C1 segment of cervical spinal cord (tissue), 14 donors: ENCODE results near the gene MTCL1.
A peak's percentile ranks its signal among the peaks of the same experiment; 100 is the strongest.

Experiments used
- DNase-seq, 14 donors: peaks; one replicate each; lab custom pipeline; 2025; lab: John Stamatoyannopoulos, UW

The MTCL1 gene

GRCh38 chr18:8807488-8807805, 102.1 kb downstream of the MTCL1 start:
- no peak for DNase-seq

DNA sequence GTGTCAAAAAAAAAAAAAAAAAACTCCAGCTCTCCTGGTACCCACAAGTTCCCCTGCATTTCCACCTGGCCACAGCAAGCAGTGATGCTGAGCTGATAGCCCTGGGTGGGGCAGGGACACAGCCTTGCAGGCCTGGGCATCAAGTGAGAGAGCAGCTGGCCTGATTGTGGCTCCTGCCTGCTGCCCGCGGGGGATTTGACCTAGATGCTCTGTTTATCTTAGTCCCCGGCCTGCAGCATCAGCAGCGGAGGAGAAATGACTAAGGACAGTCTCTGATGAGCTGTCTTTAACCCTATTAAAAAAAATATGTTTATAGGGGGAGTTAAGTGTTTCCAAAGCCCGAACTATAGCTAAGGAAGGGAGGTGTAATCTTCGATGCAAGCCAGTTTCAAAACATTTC, 102.6 kb downstream of the MTCL1 start:
- peak in 1 of 14 donors; percentile 91 for DNase-seq

- DNase-seq = peak in 1 of 14 donors; percentile 74
Measured at GRCh38 chr18:8809514-8809913, 104.2 kb downstream of the MTCL1 start.

GRCh38 chr18:8810157-8810556, 104.8 kb downstream of the MTCL1 start:
- DNase-seq = no peak

- no peak for DNase-seq
Measured at GRCh38 chr18:8811115-8811514, 105.8 kb downstream of the MTCL1 start.

GRCh38 chr18:8812631-8813030, 107.3 kb downstream of the MTCL1 start:
- no peak for DNase-seq

- DNase-seq = no peak
Measured at GRCh38 chr18:8813611-8814010, 108.3 kb downstream of the MTCL1 start.

DNA sequence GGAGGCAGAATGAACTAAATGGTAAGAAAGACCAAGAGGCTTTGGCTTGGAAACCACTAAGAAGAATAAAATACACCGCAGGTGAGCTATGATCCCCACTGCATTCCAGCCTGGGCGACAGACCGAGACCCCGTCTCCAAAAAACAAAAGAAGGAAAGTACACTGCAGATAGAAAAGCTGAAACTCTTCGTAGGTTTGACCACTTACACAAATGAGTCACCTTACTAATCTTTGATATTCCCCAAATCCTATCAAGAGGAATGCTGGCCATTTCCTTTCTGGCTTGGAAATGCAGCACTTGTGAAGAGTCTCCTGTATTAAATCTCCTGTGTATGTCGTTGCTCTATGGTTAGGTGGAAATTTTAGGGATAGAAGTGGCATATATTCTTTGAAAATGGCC, 108.8 kb downstream of the MTCL1 start:
- no peak for DNase-seq

DNA sequence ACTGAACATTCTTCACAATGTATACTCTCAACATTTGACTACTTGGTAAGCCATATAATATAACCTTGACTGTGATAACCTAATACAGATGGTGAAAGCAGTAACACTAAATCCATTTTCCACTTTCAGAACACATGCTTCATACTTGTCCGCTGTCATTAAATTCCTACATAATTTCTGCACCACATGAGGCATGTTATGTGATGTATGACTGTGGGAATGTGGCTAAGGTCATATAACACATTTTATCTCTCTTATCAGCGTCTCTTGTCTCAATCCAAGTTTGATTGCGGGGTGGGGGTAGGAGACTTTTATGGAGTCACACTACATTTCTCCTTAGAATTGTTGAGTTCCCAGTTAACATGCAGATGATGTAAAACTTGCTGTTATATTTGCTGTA, 110.9 kb downstream of the MTCL1 start:
- DNase-seq = no peak

DNA sequence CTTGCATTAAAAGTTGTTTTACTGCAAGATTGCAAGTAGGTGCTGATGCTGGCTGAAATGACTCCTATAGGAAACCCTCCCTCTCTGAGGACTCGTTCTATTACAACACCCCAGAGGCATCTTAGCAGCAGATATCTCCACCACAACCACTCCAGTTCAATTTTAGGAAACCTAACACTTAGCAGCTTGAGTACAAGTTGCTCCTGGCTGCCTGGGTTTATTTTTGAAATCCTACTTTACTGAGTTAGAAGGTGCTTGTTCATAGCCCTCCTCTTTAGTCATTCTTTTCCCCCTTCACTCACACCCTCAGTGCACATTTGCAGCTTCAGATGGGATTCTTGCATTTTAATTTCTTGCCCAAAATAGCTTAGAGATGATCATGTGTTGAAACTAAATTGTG, 111.5 kb downstream of the MTCL1 start:
- no peak for DNase-seq

DNA sequence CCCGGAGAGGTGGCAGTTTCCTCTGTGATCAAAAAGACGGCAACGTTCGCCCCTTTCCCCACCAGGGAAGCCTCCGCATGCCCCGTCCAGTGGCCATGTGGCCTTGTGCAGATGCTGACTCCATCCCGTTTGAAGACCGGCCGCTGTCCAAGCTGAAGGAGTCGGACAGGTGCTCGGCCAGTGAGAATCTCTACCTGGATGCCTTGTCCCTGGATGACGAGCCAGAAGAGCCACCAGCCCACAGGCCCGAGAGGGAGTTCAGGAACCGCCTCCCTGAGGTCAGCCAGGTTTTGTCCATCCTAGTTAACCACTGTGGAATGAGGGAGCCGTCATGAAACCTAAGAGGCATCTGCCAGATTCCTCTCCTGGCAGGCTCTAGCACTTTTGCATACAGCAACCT, 113.6 kb downstream of the MTCL1 start:
- DNase-seq = no peak

GRCh38 chr18:8820396-8821082, 115.2 kb downstream of the MTCL1 start:
- DNase-seq = no peak

- no peak for DNase-seq
Measured at GRCh38 chr18:8821083-8821465, 115.7 kb downstream of the MTCL1 start.

GRCh38 chr18:8821531-8821930, 116.2 kb downstream of the MTCL1 start:
- DNase-seq = no peak

- DNase-seq = no peak
Measured at GRCh38 chr18:8822643-8823042, 117.3 kb downstream of the MTCL1 start.

- no peak for DNase-seq
Measured at GRCh38 chr18:8823530-8823929, 118.2 kb downstream of the MTCL1 start.

- DNase-seq = no peak
Measured at GRCh38 chr18:8824846-8825245, 119.5 kb downstream of the MTCL1 start.

DNA sequence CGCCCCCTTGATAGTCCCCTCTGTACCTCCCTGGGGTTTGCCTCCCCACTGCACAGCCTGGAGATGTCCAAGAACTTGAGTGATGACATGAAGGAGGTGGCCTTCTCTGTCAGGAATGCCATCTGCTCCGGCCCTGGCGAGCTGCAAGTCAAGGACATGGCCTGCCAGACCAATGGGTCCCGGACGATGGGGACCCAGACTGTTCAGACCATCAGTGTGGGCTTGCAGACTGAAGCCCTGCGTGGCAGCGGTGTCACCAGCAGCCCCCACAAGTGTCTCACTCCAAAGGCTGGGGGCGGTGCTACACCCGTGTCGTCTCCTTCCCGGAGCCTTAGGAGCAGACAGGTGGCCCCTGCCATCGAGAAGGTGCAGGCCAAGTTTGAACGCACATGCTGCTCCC, 119.9 kb downstream of the MTCL1 start:
- no peak for DNase-seq

DNA sequence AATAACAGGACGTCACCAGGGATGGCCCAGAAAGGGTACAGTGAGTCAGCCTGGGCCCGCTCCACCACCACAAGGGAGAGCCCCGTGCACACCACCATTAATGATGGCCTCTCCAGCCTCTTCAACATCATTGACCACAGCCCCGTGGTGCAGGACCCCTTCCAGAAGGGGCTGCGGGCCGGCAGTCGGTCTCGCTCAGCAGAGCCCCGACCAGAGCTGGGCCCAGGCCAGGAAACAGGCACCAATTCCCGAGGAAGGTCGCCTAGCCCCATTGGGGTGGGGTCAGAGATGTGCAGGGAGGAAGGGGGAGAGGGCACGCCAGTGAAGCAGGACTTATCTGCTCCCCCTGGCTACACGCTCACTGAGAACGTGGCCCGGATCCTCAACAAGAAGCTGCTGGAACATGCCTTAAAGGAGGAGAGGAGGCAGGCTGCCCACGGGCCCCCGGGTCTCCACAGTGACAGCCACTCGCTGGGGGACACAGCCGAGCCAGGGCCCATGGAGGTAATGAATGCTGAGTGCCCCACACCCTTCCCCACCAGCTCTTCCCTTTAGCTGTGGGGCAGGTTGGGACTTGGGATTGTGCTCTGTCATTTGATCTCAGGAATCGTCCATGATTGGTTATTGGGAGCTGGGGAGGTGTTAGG, 120.5 kb downstream of the MTCL1 start:
- DNase-seq = no peak

GRCh38 chr18:8826514-8826913, 121.2 kb downstream of the MTCL1 start:
- DNase-seq = no peak

DNA sequence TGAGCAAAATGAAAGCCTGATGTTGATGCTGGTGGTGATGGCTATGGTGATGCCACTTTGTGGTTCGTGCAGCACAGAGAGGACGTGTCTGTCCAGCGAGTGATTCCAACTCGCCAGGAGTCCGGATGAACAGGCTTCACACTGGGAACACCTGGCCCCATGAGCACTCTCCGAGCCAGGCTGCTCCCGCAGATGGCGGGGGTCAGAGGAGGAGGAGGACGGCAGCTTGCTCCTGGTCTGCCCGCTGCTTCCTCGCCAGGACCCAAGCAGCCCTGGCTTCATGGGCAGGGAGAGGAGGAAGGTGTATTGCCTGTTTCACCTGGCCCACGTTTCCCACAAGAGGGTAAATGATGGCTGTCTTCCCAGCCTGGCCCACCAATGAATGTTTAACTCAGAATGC, 121.6 kb downstream of the MTCL1 start:
- peak in 1 of 14 donors; percentile 80 for DNase-seq

GRCh38 chr18:8828300-8828699, 122.9 kb downstream of the MTCL1 start:
- no peak for DNase-seq

GRCh38 chr18:8828798-8829197, 123.4 kb downstream of the MTCL1 start:
- no peak for DNase-seq
